WTC11 (cell line): ENCODE results near the gene SMARCD1. TPM values are rescaled to one million over a fixed set of nuclear protein-coding genes. Genes with fewer than 3 reads are reported as not detected.
A peak's percentile ranks its signal among the peaks of the same experiment; 100 is the strongest.

ENCODE experiments used
- ATAC-seq: fragments of 200-7000 bp; cut with Tn5 transposase; 2 replicates; pipeline ENCODE4 v1.10.0; 2021; ENCODE audit warnings: mild to moderate bottlenecking, moderate library complexity
- CTCF ChIA-PET: fragments of 300-600 bp; sonication (Branson Sonifier 250); formaldehyde crosslinking; loops from one replicate; lab custom pipeline; 2021; ENCODE audit warnings: antibody characterized with exemption; lab: Charles Lee
- POLR2A ChIA-PET: fragments of 350-600 bp; sonication (Branson Sonifier 250); formaldehyde crosslinking; loops from one replicate; lab custom pipeline; 2021; ENCODE audit warnings: antibody characterized with exemption; lab: Charles Lee
- DNase-seq: peaks from one replicate; pipeline ENCODE4 v3.0.0; 2021; ENCODE audit warnings: low spot score
- H3K27ac Mint-ChIP-seq: 2 replicates; pipeline ENCODE4 v1.8.0; 2021; ENCODE audit warnings: mixed read lengths
- H3K27me3 Mint-ChIP-seq: 2 replicates; pipeline ENCODE4 v1.8.0; 2021; ENCODE audit warnings: low read depth, mild to moderate bottlenecking, moderate library complexity, mixed read lengths
- H3K36me3 Mint-ChIP-seq: 2 replicates; pipeline ENCODE4 v1.8.0; 2021; ENCODE audit warnings: mixed read lengths
- H3K4me1 Mint-ChIP-seq: 2 replicates; pipeline ENCODE4 v1.8.0; 2022; ENCODE audit warnings: mixed read lengths
- H3K4me3 Mint-ChIP-seq: 2 replicates; pipeline ENCODE4 v1.8.0; 2021; ENCODE audit warnings: mild to moderate bottlenecking, moderate library complexity, mixed read lengths
- H3K9me3 Mint-ChIP-seq: 2 replicates; pipeline ENCODE4 v1.8.0; 2021; ENCODE audit warnings: mixed read lengths
- CBFB ChIP-seq: sonication (generic); formaldehyde crosslinking; IDR thresholded peaks from 2 replicates; pipeline ENCODE4 v1.8.1; 2022; ENCODE audit warnings: mild to moderate bottlenecking, low read depth, missing genetic modification reagents
- CREM ChIP-seq: sonication (generic); formaldehyde crosslinking; IDR thresholded peaks from 2 replicates; pipeline ENCODE4 v1.8.1; 2022; ENCODE audit warnings: mild to moderate bottlenecking, missing genetic modification reagents, moderate library complexity
- ELF4 ChIP-seq: sonication (generic); formaldehyde crosslinking; IDR thresholded peaks from 2 replicates; pipeline ENCODE4 v1.8.1; 2022; ENCODE audit warnings: low read depth, mild to moderate bottlenecking, moderate library complexity, missing genetic modification reagents
- GTF2I ChIP-seq: fragments of 250-450 bp; sonication (Bioruptor Pico); conservative IDR thresholded peaks from 2 replicates; pipeline ENCODE4 v1.4.0; 2021; ENCODE audit warnings: mild to moderate bottlenecking
- HMGA2 ChIP-seq: fragments of 250-450 bp; sonication (Bioruptor Pico); IDR thresholded peaks from 2 replicates; pipeline ENCODE4 v1.4.0; 2021; ENCODE audit warnings: mild to moderate bottlenecking, moderate library complexity
- IRF1 ChIP-seq: sonication (generic); formaldehyde crosslinking; IDR thresholded peaks from 2 replicates; pipeline ENCODE4 v1.8.0; 2023; ENCODE audit warnings: missing genetic modification reagents
- JAZF1 ChIP-seq: fragments of 250-450 bp; sonication (Bioruptor Pico); IDR thresholded peaks from 2 replicates; pipeline ENCODE4 v1.9.0; 2021; ENCODE audit warnings: moderate library complexity, mild to moderate bottlenecking, inconsistent platforms
- KAT7 ChIP-seq: sonication (generic); formaldehyde crosslinking; IDR thresholded peaks from 2 replicates; pipeline ENCODE4 v1.8.1; 2023; ENCODE audit warnings: missing genetic modification reagents, mild to moderate bottlenecking, borderline replicate concordance
- NFYB ChIP-seq: sonication (generic); formaldehyde crosslinking; conservative IDR thresholded peaks from 2 replicates; pipeline ENCODE4 v1.8.0; 2022; ENCODE audit warnings: low read depth, missing genetic modification reagents
- PRRX2 ChIP-seq: fragments of 250-450 bp; sonication (Bioruptor Pico); IDR thresholded peaks from 2 replicates; pipeline ENCODE4 v1.8.0; 2021; ENCODE audit warnings: mild to moderate bottlenecking
- SP1 ChIP-seq: sonication (generic); formaldehyde crosslinking; conservative IDR thresholded peaks from 2 replicates; pipeline ENCODE4 v1.8.1; 2022; ENCODE audit warnings: missing genetic modification reagents
- TEAD4 ChIP-seq: sonication (generic); formaldehyde crosslinking; IDR thresholded peaks from 2 replicates; pipeline ENCODE4 v1.8.0; 2022; ENCODE audit warnings: mild to moderate bottlenecking, missing genetic modification reagents
- TP53 ChIP-seq: sonication (generic); formaldehyde crosslinking; IDR thresholded peaks from 2 replicates; pipeline ENCODE4 v1.8.1; 2023; ENCODE audit warnings: mild to moderate bottlenecking, missing genetic modification reagents
- ZMAT4 ChIP-seq: fragments of 250-450 bp; sonication (Bioruptor Pico); IDR thresholded peaks from 2 replicates; pipeline ENCODE4 v1.9.0; 2021; ENCODE audit warnings: mild to moderate bottlenecking
- ZNF121 ChIP-seq: sonication (generic); formaldehyde crosslinking; IDR thresholded peaks from 2 replicates; pipeline ENCODE4 v1.8.0; 2023; ENCODE audit warnings: missing genetic modification reagents
- total RNA-seq: library from RNA; stranded (reverse); gene quantifications from 3 replicates; pipeline ENCODE4 v1.2.3, GENCODE V29; 2021
- TF ChIP-seq, protein P1 (sequence below): sonication (generic); formaldehyde crosslinking; conservative IDR thresholded peaks from 2 replicates; pipeline ENCODE4 v1.8.1; 2022; ENCODE audit warnings: mild to moderate bottlenecking, missing genetic modification reagents
- TF ChIP-seq, protein P2 (sequence below): fragments of 250-450 bp; sonication (Bioruptor Pico); IDR thresholded peaks from 2 replicates; pipeline ENCODE4 v2.1.2; 2022; ENCODE audit warnings: mild to moderate bottlenecking, moderate library complexity
- TF ChIP-seq, protein P3 (sequence below): sonication (generic); formaldehyde crosslinking; IDR thresholded peaks from 2 replicates; pipeline ENCODE4 v1.8.1; 2023; ENCODE audit warnings: mild to moderate bottlenecking, missing genetic modification reagents
- TF ChIP-seq, protein P4 (sequence below): fragments of 200-600 bp; IDR thresholded peaks from 2 replicates; pipeline ENCODE4 v1.8.0; 2022; ENCODE audit warnings: antibody characterized with exemption
- TF ChIP-seq, protein P5 (sequence below): sonication (generic); formaldehyde crosslinking; IDR thresholded peaks from 2 replicates; pipeline ENCODE4 v1.8.0; 2023; ENCODE audit warnings: missing genetic modification reagents, mild to moderate bottlenecking, borderline replicate concordance

The SMARCD1 gene
- total RNA-seq, 1 experiment from 2014 or later = 165 TPM

DNA sequence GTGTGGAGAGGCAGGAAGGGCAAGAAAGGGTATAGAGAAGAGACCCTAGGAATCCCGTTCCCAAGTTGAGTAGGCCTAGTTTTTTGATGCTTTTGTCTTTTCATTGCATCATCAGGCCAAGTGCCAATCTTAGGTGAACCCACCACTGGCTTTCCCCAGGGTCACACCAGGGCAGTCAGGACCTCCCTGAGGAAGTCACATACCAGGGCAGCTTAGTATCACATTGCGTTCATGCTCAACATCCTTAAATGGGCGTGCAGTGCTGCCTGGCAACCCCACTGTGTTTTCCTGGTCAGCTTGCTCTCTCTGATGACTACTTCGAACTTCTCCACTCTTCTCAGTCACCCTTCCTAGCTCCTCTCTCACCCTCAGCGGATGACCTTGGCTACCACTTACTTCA lies 18.7 kb upstream of the SMARCD1 start:
- DNase-seq (no peak), ATAC-seq (peak; percentile 77)
- Mint-ChIP-seq H3K27me3 (peaks cover 2% of the 10 kb centered on the region), H3K4me1 (peaks cover 10% of the 10 kb centered on the region), H3K36me3 (no peaks in the 10 kb centered on the region), H3K9me3 (no peaks in the 10 kb centered on the region), H3K4me3 (no peak overlapping the region), H3K27ac (no peak overlapping the region)
- no peak for TF ChIP-seq NFYB
- TF ChIP-seq IRF1 = no peak
- no peak for TF ChIP-seq ZNF121 (CRISPR knock-in tag)
- TF ChIP-seq TEAD4 (CRISPR knock-in tag) = 0 out of 2 replicates have a peak, but pooled peaks have one; percentile 25
- TF ChIP-seq, protein P1, sequence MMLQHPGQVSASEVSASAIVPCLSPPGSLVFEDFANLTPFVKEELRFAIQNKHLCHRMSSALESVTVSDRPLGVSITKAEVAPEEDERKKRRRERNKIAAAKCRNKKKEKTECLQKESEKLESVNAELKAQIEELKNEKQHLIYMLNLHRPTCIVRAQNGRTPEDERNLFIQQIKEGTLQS = peak; percentile 86
- CTCF ChIA-PET = interaction anchor here (0.6 to 10.9 kb wide), 7 partner anchors 11 to 168 kb away, joined by 3 to 219 read pairs (median 6); partner anchors contain the start of genes AQP6 and SMARCD1
- POLR2A ChIA-PET = no interaction called here

DNA sequence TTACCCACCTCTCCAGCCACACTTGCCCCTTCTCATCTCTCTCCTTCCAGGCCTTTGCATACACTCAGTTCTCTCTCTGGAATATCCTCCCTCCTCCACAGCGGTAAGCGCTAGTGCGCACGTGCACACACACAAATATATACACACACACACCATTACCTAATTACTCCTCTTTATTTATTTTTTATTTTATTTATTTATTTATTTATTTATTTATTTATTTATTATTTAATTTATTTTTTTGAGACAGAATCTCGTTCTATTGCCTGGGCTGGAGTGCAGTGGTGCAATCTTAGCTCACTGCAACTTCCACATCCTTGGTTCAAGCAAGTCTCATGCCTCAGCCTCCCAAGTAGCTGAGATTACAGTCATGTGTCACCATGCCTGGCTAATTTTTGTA lies 16.1 kb upstream of the SMARCD1 start:
- Mint-ChIP-seq H3K4me1 (peaks cover 17% of the 10 kb centered on the region), H3K36me3 (no peaks in the 10 kb centered on the region), H3K4me3 (no peak overlapping the region), H3K27ac (no peak overlapping the region), H3K27me3 (no peaks in the 10 kb centered on the region), H3K9me3 (no peaks in the 10 kb centered on the region)
- POLR2A ChIA-PET = no interaction called here
- no peak for DNase-seq
- ATAC-seq = no peak
- TF ChIP-seq HMGA2 (CRISPR knock-in tag) (peak; percentile 93), GTF2I (CRISPR knock-in tag) (no peak)
- TF ChIP-seq, protein P2, sequence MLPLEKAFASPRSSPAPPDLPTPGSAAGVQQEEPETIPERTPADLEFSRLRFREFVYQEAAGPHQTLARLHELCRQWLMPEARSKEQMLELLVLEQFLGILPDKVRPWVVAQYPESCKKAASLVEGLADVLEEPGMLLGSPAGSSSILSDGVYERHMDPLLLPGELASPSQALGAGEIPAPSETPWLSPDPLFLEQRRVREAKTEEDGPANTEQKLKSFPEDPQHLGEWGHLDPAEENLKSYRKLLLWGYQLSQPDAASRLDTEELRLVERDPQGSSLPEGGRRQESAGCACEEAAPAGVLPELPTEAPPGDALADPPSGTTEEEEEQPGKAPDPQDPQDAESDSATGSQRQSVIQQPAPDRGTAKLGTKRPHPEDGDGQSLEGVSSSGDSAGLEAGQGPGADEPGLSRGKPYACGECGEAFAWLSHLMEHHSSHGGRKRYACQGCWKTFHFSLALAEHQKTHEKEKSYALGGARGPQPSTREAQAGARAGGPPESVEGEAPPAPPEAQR = no peak
- CTCF ChIA-PET = interaction anchor here (1.8 to 10.9 kb wide), 7 partner anchors 12 to 202 kb away, joined by 15 to 219 read pairs (median 29); partner anchors contain the start of genes AQP6, COX14 and SMARCD1

- Mint-ChIP-seq H3K36me3 (no peaks in the 10 kb centered on the region), H3K27me3 (no peaks in the 10 kb centered on the region), H3K4me3 (no peak overlapping the region), H3K9me3 (no peaks in the 10 kb centered on the region), H3K4me1 (peaks cover 17% of the 10 kb centered on the region), H3K27ac (no peak overlapping the region)
- ChIA-PET CTCF (interaction anchor here (0.9 to 10.9 kb wide), 15 partner anchors 12 to 245 kb away, joined by 3 to 219 read pairs (median 16); partner anchors contain the start of genes AQP5, AQP6, COX14 and GPD1), POLR2A (no interaction called here)
- no peak for DNase-seq
- no peak for ATAC-seq
- TF ChIP-seq TP53 (CRISPR knock-in tag) (no peak), KAT7 (no peak), PRRX2 (no peak), JAZF1 (CRISPR knock-in tag) (no peak), CBFB (no peak), TEAD4 (CRISPR knock-in tag) (no peak), ELF4 (no peak), CREM (CRISPR knock-in tag) (no peak), IRF1 (no peak), SP1 (CRISPR knock-in tag) (no peak), ZMAT4 (CRISPR knock-in tag) (no peak)
- TF ChIP-seq, protein P3, sequence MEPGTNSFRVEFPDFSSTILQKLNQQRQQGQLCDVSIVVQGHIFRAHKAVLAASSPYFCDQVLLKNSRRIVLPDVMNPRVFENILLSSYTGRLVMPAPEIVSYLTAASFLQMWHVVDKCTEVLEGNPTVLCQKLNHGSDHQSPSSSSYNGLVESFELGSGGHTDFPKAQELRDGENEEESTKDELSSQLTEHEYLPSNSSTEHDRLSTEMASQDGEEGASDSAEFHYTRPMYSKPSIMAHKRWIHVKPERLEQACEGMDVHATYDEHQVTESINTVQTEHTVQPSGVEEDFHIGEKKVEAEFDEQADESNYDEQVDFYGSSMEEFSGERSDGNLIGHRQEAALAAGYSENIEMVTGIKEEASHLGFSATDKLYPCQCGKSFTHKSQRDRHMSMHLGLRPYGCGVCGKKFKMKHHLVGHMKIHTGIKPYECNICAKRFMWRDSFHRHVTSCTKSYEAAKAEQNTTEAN (CRISPR knock-in tag) = no peak
- TF ChIP-seq, protein P4, sequence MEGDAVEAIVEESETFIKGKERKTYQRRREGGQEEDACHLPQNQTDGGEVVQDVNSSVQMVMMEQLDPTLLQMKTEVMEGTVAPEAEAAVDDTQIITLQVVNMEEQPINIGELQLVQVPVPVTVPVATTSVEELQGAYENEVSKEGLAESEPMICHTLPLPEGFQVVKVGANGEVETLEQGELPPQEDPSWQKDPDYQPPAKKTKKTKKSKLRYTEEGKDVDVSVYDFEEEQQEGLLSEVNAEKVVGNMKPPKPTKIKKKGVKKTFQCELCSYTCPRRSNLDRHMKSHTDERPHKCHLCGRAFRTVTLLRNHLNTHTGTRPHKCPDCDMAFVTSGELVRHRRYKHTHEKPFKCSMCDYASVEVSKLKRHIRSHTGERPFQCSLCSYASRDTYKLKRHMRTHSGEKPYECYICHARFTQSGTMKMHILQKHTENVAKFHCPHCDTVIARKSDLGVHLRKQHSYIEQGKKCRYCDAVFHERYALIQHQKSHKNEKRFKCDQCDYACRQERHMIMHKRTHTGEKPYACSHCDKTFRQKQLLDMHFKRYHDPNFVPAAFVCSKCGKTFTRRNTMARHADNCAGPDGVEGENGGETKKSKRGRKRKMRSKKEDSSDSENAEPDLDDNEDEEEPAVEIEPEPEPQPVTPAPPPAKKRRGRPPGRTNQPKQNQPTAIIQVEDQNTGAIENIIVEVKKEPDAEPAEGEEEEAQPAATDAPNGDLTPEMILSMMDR = no peak
- TF ChIP-seq, protein P5, sequence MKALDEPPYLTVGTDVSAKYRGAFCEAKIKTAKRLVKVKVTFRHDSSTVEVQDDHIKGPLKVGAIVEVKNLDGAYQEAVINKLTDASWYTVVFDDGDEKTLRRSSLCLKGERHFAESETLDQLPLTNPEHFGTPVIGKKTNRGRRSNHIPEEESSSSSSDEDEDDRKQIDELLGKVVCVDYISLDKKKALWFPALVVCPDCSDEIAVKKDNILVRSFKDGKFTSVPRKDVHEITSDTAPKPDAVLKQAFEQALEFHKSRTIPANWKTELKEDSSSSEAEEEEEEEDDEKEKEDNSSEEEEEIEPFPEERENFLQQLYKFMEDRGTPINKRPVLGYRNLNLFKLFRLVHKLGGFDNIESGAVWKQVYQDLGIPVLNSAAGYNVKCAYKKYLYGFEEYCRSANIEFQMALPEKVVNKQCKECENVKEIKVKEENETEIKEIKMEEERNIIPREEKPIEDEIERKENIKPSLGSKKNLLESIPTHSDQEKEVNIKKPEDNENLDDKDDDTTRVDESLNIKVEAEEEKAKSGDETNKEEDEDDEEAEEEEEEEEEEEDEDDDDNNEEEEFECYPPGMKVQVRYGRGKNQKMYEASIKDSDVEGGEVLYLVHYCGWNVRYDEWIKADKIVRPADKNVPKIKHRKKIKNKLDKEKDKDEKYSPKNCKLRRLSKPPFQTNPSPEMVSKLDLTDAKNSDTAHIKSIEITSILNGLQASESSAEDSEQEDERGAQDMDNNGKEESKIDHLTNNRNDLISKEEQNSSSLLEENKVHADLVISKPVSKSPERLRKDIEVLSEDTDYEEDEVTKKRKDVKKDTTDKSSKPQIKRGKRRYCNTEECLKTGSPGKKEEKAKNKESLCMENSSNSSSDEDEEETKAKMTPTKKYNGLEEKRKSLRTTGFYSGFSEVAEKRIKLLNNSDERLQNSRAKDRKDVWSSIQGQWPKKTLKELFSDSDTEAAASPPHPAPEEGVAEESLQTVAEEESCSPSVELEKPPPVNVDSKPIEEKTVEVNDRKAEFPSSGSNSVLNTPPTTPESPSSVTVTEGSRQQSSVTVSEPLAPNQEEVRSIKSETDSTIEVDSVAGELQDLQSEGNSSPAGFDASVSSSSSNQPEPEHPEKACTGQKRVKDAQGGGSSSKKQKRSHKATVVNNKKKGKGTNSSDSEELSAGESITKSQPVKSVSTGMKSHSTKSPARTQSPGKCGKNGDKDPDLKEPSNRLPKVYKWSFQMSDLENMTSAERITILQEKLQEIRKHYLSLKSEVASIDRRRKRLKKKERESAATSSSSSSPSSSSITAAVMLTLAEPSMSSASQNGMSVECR (CRISPR knock-in tag) = no peak
Measured at GRCh38 chr12:50069539-50069938, 15.6 kb upstream of the SMARCD1 start.
